Astrocyte (in vitro differentiated cells and primary cell): ENCODE results near the gene RHOBTB1. TPM values are rescaled to one million over a fixed set of nuclear protein-coding genes. Genes with fewer than 3 reads are reported as not detected.
A peak's percentile ranks its signal among the peaks of the same experiment; 100 is the strongest.

Experiments
- DNase-seq: peaks from one replicate; pipeline ENCODE4 v3.0.0-alpha.2; 2010; ENCODE audit warnings: low read depth
- FAIRE-seq: peaks from 2 replicates; lab custom pipeline; 2011; peaks lifted over from hg19 to GRCh38; lab: Jason Lieb, UNC
- H2AFZ ChIP-seq: 2 replicates; pipeline ENCODE4 v1.6.0; 2012; ENCODE audit warnings: low read depth, low read length, inconsistent platforms
- H3K27ac ChIP-seq: 2 replicates; pipeline ENCODE4 v1.5.1; 2011; ENCODE audit warnings: low read depth, low read length, inconsistent platforms
- H3K27me3 ChIP-seq: 2 replicates; pipeline ENCODE4 v1.6.0; 2011; ENCODE audit warnings: low read length, inconsistent platforms; ENCODE audit not compliant: insufficient read depth
- H3K36me3 ChIP-seq: 2 replicates; pipeline ENCODE4 v1.5.1; 2011; ENCODE audit warnings: low read length, inconsistent platforms; ENCODE audit not compliant: insufficient read depth
- H3K4me1 ChIP-seq: 2 replicates; pipeline ENCODE4 v1.5.1; 2011; ENCODE audit warnings: low read length, inconsistent platforms; ENCODE audit not compliant: insufficient read depth
- H3K4me2 ChIP-seq: 2 replicates; pipeline ENCODE4 v1.6.0; 2012; ENCODE audit warnings: low read length, inconsistent platforms
- H3K4me3 ChIP-seq: 2 replicates; pipeline ENCODE4 v1.5.1; 2011; ENCODE audit warnings: low read depth, mild to moderate bottlenecking, low read length, inconsistent platforms; ENCODE audit not compliant: insufficient read depth
- H3K79me2 ChIP-seq: 2 replicates; pipeline ENCODE4 v1.6.0; 2012; ENCODE audit warnings: mild to moderate bottlenecking, low read length, inconsistent platforms; ENCODE audit not compliant: insufficient read depth
- H3K9ac ChIP-seq: 2 replicates; pipeline ENCODE4 v1.6.0; 2012; ENCODE audit warnings: mild to moderate bottlenecking, low read length, inconsistent platforms
- H3K9me3 ChIP-seq: 2 replicates; pipeline ENCODE4 v1.5.1; 2012; ENCODE audit warnings: low read depth, mild to moderate bottlenecking, low read length, inconsistent platforms; ENCODE audit not compliant: insufficient read depth
- H4K20me1 ChIP-seq: 2 replicates; pipeline ENCODE4 v1.6.0; 2012; ENCODE audit warnings: low read length, inconsistent platforms; ENCODE audit not compliant: insufficient read depth
- H3K27ac Mint-ChIP-seq: one replicate; pipeline ENCODE4 v1.8.0; 2021; ENCODE audit warnings: mild to moderate bottlenecking, mixed read lengths; ENCODE audit not compliant: unreplicated experiment
- H3K27me3 Mint-ChIP-seq: one replicate; pipeline ENCODE4 v1.8.0; 2021; ENCODE audit warnings: low read depth, mixed read lengths; ENCODE audit not compliant: unreplicated experiment
- H3K36me3 Mint-ChIP-seq: one replicate; pipeline ENCODE4 v1.8.0; 2021; ENCODE audit warnings: low read depth, mixed read lengths; ENCODE audit not compliant: unreplicated experiment
- H3K4me1 Mint-ChIP-seq: one replicate; pipeline ENCODE4 v1.8.0; 2021; ENCODE audit warnings: low read depth, mixed read lengths; ENCODE audit not compliant: unreplicated experiment
- H3K4me3 Mint-ChIP-seq: one replicate; pipeline ENCODE4 v1.8.0; 2021; ENCODE audit warnings: mild to moderate bottlenecking, moderate library complexity, mixed read lengths; ENCODE audit not compliant: unreplicated experiment
- H3K9me3 Mint-ChIP-seq: one replicate; pipeline ENCODE4 v1.8.0; 2021; ENCODE audit warnings: mild to moderate bottlenecking, mixed read lengths; ENCODE audit not compliant: unreplicated experiment
- CTCF ChIP-seq: IDR thresholded peaks from 2 replicates; pipeline ENCODE4 v1.5.1; 2011; ENCODE audit warnings: low read depth, mild to moderate bottlenecking, inconsistent platforms, low read length, moderate library complexity; ENCODE audit not compliant: insufficient read depth
- EZH2 ChIP-seq: IDR thresholded peaks from 2 replicates; pipeline ENCODE4 v1.6.1; 2012; ENCODE audit warnings: mild to moderate bottlenecking, low read length, inconsistent platforms; ENCODE audit not compliant: insufficient read depth
- total RNA-seq: library from RNA; stranded (reverse); gene quantifications from 2 replicates; pipeline ENCODE4 v1.2.1, GENCODE V29; 2021

The RHOBTB1 gene
- total RNA-seq, 1 donor from 2014 or later: 46.5 TPM

GRCh38 chr10:60985951-60986350 is 42.0 kb upstream of the RHOBTB1 start:
- Mint-ChIP-seq H3K4me1 (no peaks in the 10 kb centered on the region), H3K27me3 (no peaks in the 10 kb centered on the region), H3K9me3 (peaks cover 1% of the 10 kb centered on the region), H3K27ac (no peak overlapping the region), H3K36me3 (no peaks in the 10 kb centered on the region), H3K4me3 (no peak overlapping the region)
- Histone ChIP-seq H3K27me3 (no peaks in the 10 kb centered on the region), H3K27ac (no peak overlapping the region), H3K4me3 (no peak overlapping the region), H3K79me2 (no peaks in the 10 kb centered on the region), H3K36me3 (no peaks in the 10 kb centered on the region), H3K4me1 (no peaks in the 10 kb centered on the region), H2AFZ (no peak overlapping the region), H3K9me3 (peaks cover 3% of the 10 kb centered on the region), H3K9ac (no peak overlapping the region), H4K20me1 (no peaks in the 10 kb centered on the region), H3K4me2 (no peak overlapping the region)
- FAIRE-seq (no peak), DNase-seq (no peak)
- TF ChIP-seq EZH2: no peak
- no peak for TF ChIP-seq CTCF

- no peak for DNase-seq
- no peaks in the 10 kb centered on the region for H3K36me3 ChIP-seq
- H4K20me1 ChIP-seq: no peaks in the 10 kb centered on the region
- Mint-ChIP-seq H3K4me1 (peaks cover 13% of the 10 kb centered on the region), H3K36me3 (no peaks in the 10 kb centered on the region), H3K27me3 (no peaks in the 10 kb centered on the region), H3K27ac (no peak overlapping the region), H3K4me3 (no peak overlapping the region), H3K9me3 (no peaks in the 10 kb centered on the region)
- H3K27ac ChIP-seq: no peak overlapping the region
- no peak overlapping the region for H3K9ac ChIP-seq
- H3K79me2 ChIP-seq: no peaks in the 10 kb centered on the region
- TF ChIP-seq EZH2 (no peak), CTCF (no peak)
- peaks cover 5% of the 10 kb centered on the region for H3K4me1 ChIP-seq
- peak; percentile 13 for FAIRE-seq
- no peaks in the 10 kb centered on the region for H3K9me3 ChIP-seq
- H3K4me2 ChIP-seq: no peak overlapping the region
- no peaks in the 10 kb centered on the region for H3K27me3 ChIP-seq
- H3K4me3 ChIP-seq: no peak overlapping the region
- no peak overlapping the region for H2AFZ ChIP-seq
Measured at GRCh38 chr10:60980997-60981396, 37.0 kb upstream of the RHOBTB1 start.

DNA sequence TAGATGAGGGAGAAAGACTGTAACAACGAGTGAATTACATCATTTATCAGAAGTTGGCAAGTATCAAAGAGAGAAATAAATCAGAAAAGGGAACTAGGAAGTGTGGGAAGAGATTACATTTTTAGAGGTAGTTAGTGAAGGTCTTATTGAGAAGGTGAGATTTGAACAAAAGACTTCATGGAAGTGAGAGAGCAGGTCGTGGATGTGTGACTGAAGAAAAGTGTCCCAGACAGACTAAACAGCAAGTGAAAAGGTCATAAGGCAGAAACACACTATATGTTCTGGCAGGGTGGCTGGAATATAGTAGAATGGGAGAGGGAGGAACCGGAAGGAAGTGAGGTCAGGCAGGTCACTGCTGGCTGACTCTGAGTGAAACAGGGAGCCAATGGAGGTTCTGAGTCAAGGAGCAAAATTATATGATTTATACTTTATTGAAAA is 35.7 kb upstream of the RHOBTB1 start:
- no peak overlapping the region for H3K27ac Mint-ChIP-seq
- Histone ChIP-seq H3K9ac (no peak overlapping the region), H3K4me2 (no peak overlapping the region), H3K9me3 (no peaks in the 10 kb centered on the region), H4K20me1 (no peaks in the 10 kb centered on the region), H3K36me3 (no peaks in the 10 kb centered on the region), H3K4me3 (no peak overlapping the region), H3K27me3 (no peaks in the 10 kb centered on the region), H3K27ac (no peak overlapping the region), H3K4me1 (peaks cover 11% of the 10 kb centered on the region), H2AFZ (no peak overlapping the region), H3K79me2 (no peaks in the 10 kb centered on the region)
- no peaks in the 10 kb centered on the region for H3K36me3 Mint-ChIP-seq
- TF ChIP-seq EZH2: no peak
- TF ChIP-seq CTCF: no peak
- H3K9me3 Mint-ChIP-seq: no peaks in the 10 kb centered on the region
- FAIRE-seq (no peak), DNase-seq (no peak)
- no peaks in the 10 kb centered on the region for H3K27me3 Mint-ChIP-seq
- peaks cover 22% of the 10 kb centered on the region for H3K4me1 Mint-ChIP-seq
- no peak overlapping the region for H3K4me3 Mint-ChIP-seq
